SK-N-MC (cell line): ENCODE results near the gene SLC25A6.

Experiments
- EZH2 ChIP-seq: fragments of 200-600 bp; sonication (generic); IDR thresholded peaks from one replicate; pipeline ENCODE4 v1.6.1; 2017; ENCODE audit warnings: antibody characterized with exemption
- POLR2AphosphoS5 ChIP-seq: IDR thresholded peaks from 2 replicates; pipeline ENCODE4 v1.6.1; 2012; ENCODE audit warnings: mild to moderate bottlenecking, low read depth, low read length, borderline replicate concordance

DNA sequence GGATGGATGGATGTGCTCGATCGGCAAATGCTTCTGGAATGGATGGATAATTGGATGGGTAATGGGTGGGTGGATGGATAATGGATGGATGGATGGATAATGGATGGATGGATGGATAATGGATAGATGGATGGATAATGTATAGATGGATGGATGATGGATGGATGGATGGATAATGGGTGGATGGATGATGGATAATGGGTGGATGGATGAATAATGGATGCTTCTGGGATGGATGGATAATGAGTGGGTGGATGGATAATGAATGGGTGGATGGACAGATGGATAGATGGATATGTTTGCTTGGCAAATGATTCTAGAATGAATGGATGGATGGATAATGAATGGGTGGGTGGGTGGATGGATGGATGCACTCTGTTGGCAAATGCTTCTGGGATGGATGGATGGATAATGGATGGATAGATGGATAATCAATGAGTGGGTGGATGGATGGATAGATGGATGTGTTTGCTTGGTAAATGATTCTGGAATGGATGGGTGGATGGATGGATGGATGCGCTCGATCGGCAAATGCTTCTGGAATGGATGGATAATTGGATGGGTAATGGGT is 3.8 kb upstream of the SLC25A6 start:
- no peak for TF ChIP-seq POLR2AphosphoS5
- no peak for TF ChIP-seq EZH2
